Adipose tissue (tissue), 3 donors: ENCODE results near the gene SAMSN1. TPM values are rescaled to one million over a fixed set of nuclear protein-coding genes. Genes with fewer than 3 reads are reported as not detected.
"Not testable (repeated sequence)": the region's sequence is repeated elsewhere in the genome, so short reads cannot be mapped to it uniquely, and the experiment has no call there.

ENCODE experiments used
- H3K27ac ChIP-seq: one replicate; pipeline ENCODE4 v1.5.1; 2013; ENCODE audit warnings: low read depth, low read length
- WGBS, 3 donors: extraction: QIAGEN DNeasy Blood & Tissue Kit; methylation state at CpG; one replicate each; pipeline ENCODE4 v1.1.7; 2013; 5-methylcytosine and 5-hydroxymethylcytosine counted together
- polyA plus RNA-seq, 3 donors: library from polyadenylated mRNA; stranded (reverse); fragments of 200-250 nt; gene quantifications; one replicate each; pipeline ENCODE4 v1.2.3, GENCODE V29; 2013
- donor health status: healthy with polysubstance abuse.
- donor health status: Bipolar disorder and iron deficiency.
- donor health status: healthy.

Gene SAMSN1
- polyA plus RNA-seq, 3 donors = 1.4 to 20.5 (median 19.2) TPM

DNA sequence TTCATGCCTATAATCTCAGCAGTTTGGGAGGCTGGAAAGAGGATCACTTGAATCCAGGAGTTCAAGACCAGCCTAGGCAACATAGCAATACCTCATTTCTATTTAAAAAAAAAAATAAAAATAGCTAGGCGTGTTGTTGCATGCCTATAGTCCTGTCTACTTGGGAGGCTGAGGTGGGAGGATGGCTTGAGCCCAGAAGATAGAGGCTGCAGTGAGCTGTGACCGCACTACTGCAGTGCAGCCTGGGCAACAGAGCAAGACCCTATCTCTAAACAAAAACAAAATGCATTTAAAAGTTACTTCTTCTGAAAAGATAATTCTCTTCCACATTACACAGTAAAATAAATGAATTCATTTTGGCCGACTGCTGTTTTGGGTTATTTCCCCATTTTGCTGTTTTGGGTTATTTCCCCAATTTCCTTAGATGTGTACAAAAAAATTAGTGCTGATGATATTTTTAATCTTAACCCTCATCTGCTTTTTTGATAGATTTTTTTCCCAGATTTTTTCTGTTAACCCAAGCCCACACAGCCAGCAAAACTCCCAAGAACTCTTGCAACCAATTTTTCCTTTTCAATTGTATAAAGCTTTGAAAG is 23.0 kb upstream of the SAMSN1 start:
- WGBS, 3 donors = 69 to 80% (median 80%) methylated on average over 3 of the region's 3 CpGs

DNA sequence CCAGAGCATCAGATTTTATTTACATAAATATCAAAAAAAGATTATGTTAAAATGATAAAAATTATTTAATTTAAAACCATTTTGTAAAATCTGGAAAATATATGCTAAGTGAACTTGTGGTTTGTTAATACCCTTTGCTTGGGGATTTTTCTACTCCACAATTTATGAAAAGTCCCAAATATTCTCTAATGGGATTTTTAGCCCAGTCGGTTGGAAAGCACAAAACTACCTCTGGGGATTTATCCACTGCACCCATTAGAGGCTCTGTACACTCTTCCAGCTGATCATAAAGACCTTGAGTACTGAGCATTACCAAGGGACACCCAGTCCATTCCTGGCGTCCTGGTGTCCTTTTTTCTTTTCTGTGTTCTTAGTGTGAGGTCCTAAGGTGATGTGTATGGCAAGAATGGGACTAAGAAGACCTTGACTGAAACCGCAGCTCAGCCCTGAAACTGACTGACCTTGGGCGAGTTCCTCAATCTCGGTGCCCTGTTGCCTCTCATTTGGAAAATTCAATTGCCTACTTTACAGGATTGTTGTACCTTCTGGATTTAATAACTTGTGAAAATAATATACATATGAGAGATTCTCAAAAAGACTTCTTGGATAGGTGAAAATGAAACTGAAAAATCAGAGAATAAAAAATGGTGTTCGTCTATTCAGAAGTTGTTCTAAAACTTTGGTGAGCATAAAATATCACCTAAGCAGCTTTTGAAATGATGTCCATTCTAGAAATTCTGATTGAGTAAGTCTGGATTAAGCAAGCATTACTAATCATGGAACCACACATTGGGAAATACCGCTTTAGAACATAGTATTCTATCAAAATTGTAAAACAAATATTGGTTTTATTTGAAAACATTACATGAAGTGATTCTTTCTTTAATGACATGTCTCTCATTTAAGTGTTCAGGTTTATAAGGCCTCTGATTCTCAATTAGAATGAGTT is 21.5 kb upstream of the SAMSN1 start:
- WGBS, 3 donors = 56 to 68% (median 59%) methylated on average over 7 of the region's 7 CpGs
- H3K27ac ChIP-seq = no peak overlapping the region

More for the DNA sequence above, 23.0 kb upstream of the SAMSN1 start:
- no peak overlapping the region for H3K27ac ChIP-seq

DNA sequence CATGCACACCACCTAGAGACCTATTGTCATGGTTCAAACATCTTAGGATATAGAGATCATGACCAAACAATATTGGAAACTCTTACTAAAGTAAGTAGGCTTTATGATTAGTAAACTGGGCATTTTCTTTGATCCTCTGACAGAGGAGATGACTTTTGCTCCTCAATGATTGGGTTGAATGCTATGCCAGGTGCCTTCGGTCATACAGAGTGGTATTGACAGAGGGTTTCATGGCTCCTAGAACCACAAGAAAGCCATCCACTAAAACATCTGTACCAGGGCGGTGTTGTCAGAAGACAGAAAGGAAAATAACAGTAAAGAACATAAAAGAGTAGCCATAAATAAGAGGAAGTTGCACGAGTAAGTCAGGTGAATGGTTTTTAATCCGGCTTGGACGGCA is 20.8 kb upstream of the SAMSN1 start:
- 69 to 81% (median 73%) methylated on average over 5 of the region's 5 CpGs for WGBS, 3 donors
- no peak overlapping the region for H3K27ac ChIP-seq

DNA sequence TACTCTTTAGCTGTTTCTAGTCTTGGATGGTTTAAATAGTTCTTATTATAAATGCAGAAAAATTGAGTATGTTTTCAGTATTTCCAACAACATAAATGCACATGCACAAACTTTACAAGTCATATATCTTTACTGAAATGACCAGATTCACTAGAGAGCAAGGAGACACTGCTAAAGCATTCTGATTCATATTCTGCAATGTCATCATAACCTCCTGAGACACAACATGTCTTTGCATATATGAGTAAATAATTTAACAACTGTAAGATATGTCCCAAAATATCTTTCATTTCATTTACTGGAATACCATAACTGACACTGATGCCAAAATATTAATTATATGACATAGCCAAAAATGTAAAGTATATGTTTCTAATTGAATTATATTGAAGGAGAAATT is 16.8 kb upstream of the SAMSN1 start:
- H3K27ac ChIP-seq = no peak overlapping the region

DNA sequence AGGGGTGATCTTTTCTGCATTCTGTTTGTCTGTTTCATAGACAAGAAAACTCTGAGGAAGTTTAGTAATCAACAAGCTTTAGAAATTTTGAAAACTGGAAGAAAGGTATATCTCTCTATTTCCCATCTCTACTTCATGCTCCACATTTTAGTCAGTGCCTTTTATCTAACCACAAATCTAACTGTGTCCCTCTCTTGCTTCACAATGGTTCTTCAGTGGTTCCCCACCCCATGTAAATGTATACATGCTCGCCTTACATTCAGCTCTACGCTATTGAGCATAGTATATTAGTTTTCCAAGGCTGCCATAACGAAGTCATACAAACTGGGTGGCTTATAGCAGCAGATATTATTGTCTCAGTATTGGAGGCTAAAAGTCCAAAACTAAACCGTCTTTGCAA is 14.4 kb upstream of the SAMSN1 start:
- no peak overlapping the region for H3K27ac ChIP-seq
- 66 to 77% (median 70%) methylated on average over 4 of the region's 4 CpGs for WGBS, 3 donors

DNA sequence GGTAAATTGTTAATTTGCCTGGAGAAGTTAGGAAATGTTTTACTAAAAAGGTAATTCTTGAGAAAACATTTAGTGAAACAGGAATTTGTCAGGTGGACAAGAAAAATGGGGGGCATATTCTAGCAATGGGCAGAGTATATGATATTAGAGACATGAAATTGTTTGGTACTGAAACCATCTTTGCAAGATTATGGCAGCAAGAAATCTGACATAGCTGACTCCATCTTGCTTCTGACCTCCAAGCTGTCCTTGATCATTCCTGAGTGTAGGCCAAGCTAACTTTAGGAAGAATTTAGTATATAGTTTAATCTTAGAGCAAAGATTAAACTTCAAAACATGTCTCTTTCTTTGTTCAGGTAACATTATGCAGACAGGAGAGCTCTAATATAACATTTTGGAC is 14.0 kb upstream of the SAMSN1 start:
- no peak overlapping the region for H3K27ac ChIP-seq

DNA sequence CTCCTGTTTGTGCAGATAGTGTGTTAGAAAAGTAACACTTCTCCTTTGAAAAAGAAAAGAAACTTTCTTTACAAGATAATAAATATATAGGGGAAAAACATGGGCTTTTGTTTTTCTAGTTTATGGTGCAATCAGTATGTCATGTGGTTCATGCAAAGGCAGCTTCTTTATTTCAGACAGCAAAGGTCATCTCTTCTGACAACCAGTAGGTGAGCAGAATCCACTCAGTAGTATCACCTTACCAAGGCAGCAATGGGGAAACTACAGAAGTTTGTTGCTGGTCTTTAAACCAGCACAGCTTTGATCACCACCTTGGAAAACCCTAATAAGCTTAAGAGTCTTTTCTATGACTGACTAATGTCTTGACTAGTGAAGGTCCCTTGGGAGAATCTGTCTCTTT is 13.0 kb upstream of the SAMSN1 start:
- H3K27ac ChIP-seq = no peak overlapping the region

DNA sequence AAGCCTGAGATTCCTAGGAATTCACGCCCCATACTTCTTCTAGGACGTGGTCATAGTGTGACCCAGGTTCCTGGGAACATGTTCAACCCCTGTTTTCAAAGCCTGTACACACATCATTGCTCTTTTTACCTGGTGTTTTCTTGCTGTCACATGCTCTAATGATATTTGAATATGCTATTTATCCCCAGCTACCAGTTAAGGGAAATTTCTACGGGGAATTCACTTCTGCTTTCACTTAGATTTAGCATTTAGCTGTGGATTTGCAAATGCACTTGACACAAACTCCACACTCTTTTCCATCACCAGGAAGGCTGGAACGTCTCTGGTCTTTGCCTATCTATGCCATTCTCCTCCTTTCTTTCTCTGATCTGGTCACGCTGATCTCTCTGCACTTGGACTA is 11.3 kb upstream of the SAMSN1 start:
- no peak overlapping the region for H3K27ac ChIP-seq
- WGBS, 3 donors = 65 to 80% (median 79%) methylated on average over 5 of the region's 5 CpGs

DNA sequence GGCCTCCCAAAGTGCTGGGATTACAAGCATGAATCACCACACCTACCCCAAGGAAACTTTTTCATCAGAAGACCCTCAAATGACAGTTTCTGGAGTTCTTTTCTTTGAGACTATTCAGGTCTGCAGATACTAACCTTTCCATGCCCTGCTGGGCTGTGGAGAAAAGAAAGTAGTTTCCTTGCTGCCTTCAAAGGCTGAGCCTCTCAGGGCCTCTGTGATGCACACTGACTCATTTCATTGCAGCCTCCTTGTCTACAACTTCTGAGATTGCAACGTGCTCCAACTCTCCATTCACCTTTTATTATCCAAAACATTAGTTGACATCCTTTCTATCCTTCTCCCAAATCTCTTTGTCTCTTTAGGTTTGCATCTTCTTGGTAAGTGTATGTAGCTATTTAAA is 8.8 kb upstream of the SAMSN1 start:
- H3K27ac ChIP-seq = no peak overlapping the region
- 55 to 67% (median 64%) methylated on average over 1 of the region's 1 CpG for WGBS, 3 donors

DNA sequence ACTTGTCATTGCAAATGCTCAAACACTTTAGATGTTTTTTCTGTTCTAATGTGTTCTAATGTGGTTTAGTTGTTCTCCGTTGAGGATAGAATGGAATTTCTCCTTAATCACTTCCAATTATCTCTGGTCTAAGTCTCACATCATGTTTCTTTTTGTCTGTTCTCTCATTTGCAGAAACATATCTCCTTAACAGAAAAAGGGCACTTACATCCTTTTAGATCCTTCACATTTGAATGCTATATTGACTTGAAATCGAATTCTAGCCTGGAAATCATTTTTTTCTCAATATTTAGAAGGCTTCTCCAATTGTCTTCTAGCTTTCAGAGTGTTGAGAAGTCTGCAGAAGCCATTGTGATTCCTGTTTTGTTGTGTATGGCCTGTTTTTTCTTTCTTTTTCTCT is 7.3 kb upstream of the SAMSN1 start:
- no peak overlapping the region for H3K27ac ChIP-seq
- 75 to 90% (median 80%) methylated on average over 2 of the region's 2 CpGs for WGBS, 3 donors

DNA sequence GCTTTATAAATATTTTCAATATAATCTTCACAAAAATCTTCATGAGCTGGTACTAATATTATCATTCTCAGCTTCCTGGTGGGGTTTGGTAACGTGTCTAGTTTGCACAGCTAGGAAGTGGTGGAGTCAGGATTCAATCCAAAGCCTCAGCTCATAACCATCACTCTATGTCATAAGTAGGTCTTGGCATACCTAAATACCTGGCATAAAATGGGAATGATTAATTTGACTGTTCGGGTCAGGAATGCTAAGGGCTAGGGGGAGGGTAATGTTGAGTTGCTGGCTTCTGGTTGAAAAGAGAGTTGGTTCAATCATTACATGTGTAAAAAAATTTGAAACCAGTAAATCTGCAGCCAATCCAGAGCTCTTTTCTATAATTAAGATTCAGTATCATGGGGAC is 5.6 kb upstream of the SAMSN1 start:
- WGBS, 3 donors = 45 to 79% (median 74%) methylated on average over 2 of the region's 2 CpGs
- no peak overlapping the region for H3K27ac ChIP-seq

DNA sequence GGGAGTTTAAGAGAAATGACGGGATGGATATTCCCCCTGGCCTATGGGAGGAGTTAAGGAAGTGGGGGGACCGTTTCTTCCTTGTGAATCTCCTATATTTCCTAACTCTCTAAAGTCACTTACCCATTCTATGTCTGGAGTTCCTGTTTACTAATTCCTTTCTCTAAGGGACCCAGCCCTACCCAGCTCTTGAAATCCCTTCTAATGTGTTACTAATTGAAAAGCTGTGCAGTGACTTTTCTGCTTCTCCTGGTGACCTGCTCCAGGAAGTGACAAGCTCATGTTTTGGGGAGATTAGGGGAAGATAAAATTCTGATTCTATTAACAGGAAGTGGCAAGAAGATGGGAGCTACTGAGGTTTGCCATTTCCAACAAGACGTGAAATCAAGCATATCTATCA is 4.0 kb upstream of the SAMSN1 start:
- WGBS, 3 donors = 34 to 61% (median 43%) methylated on average over 3 of the region's 3 CpGs
- no peak overlapping the region for H3K27ac ChIP-seq

DNA sequence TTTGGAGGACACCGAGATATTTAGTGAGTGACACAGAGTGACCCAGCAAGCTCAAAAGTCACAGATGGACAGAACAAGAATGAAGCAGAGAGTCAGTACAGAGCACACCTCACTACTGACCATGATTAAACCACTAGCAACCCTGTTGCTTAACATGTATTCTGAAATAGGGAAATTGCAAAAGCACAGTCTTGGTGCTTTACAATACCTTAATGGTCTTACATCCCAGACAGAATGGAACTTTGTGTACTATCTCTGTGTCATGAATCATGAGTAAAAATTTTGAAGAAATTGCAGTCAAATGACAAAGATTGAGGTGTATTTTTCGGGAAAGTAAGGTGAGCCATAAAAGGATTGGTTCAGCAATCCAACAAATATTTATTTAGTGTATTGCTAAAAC is 2.7 kb upstream of the SAMSN1 start:
- no peak overlapping the region for H3K27ac ChIP-seq
- 56 to 67% (median 57%) methylated on average over 2 of the region's 2 CpGs for WGBS, 3 donors

DNA sequence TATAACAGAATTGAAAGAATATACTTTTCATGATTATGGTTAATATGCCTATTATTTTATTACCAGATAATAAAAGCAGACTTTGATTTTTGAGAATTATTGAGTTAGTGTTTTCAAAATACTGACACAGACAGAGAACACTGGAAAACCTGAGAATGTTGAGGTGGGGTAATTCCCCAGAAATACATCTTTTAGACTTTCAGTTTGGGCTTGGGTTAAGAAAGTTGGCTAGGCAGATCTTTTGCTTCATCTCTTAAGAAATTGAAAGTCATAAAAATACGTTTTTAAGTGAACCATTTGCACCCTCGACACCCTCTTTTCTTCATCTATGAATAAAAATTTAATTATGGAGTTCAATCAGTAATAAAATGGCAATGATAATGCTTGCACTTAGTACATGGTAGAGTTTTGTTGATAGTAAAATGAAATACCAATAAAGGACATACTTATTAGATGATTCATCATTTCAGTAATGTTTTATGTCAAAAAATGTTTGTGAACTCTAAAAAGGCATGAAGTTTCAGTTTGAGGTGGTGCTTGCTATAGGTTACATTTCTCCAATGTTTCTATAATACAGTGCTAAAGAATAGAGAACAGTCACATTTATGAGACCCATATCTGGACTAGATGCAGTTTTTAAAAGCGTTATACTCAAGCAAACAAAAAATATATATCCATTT is 1.9 kb upstream of the SAMSN1 start:
- 56 to 71% (median 65%) methylated on average over 3 of the region's 3 CpGs for WGBS, 3 donors
- H3K27ac ChIP-seq = no peak overlapping the region

DNA sequence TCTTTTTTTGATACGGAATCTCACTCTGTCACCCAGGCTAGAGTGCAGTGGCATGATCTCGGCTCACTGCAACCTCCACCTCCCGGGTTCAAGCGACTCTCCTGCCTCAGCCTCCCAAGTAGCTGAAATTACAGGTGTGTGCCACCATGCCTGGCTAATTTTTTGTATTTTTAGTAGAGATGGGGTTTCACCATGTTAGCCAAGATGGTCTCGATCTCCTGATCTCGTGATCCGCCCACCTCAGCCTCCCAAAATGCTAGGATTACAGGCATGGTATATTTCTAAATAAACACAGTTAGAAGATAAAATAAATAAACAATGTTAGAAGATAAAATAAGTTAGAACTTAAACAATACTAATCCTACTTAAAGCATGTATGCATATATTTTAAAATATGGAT is 604 bp upstream of the SAMSN1 start:
- 88 to 96% (median 95%) methylated on average over 7 of the region's 7 CpGs for WGBS, 3 donors
- not testable (repeated sequence) for H3K27ac ChIP-seq

DNA sequence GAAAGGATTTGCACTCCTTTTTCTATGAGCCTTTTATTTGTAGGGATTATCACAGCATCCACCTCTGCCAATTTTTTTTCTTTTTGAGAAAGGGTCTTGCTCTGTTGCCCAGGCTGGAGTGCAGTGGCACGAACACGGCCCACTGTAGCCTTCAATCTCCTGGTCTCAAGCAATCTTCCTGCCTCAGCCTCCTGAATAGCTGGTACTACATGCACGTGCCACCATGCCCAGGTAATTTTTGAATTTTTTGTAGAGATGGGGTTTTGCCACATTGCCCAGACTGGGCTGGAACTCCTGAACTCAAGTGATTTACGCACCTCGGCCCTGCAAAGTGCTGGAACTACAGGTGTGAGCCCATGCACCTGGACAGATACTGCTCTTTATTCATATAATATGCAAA is 2.1 kb downstream of the SAMSN1 start:
- 74 to 84% (median 83%) methylated on average over 5 of the region's 5 CpGs for whole genome bisulfite sequencing, 3 donors
- H3K27ac ChIP-seq = no peak overlapping the region

DNA sequence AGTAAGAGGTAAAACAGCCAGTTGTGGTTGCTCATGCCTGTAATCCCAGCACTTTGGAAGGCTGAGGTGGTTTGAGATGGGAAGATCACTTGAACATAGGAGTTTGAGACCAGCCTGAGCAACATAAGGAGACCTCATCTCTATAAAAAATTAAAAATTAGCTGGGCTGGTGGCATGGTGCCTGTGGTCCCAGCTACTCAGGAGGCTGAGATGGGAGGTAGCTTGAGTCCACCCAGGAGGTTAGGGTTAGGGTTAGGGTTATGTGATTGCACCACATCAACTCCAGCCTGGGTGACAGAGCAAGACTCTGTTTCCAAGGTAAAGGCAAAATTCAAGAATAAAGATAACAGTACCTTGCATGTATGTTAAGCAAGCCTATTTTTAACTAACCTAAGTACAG is 3.5 kb downstream of the SAMSN1 start:
- no peak overlapping the region for H3K27ac ChIP-seq

DNA sequence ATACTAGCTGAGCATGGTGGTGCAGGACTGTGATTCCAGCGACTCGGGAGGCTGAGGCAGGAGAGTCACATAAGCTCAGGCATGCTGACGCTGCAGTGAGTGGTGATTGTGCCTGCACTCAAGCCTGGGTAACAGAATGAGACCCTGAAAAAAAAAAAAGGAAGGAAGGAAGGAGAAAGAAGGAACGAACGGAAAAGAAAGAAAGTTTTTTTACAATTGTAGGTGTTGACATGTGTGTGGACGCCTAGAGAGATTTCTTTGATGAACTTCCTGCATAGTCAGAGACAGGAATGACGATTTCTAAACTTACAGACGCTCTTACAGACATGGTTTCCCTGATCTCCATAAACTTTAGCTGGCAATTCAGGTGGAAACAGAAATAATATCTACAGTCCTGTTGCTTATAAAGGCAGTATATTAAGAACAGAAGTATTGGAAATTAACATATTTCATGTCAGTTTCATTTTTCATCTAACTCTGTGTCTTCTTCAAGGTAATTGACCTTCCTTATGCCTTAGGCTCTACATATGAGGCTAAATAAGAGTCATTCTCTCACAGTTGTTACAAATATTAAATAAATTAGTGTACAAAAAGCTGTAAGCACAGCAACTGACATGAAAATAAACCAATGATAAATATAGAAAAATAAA is 4.1 kb downstream of the SAMSN1 start:
- H3K27ac ChIP-seq = no peak overlapping the region
- 38 to 67% (median 42%) methylated on average over 8 of the region's 8 CpGs for WGBS, 3 donors

DNA sequence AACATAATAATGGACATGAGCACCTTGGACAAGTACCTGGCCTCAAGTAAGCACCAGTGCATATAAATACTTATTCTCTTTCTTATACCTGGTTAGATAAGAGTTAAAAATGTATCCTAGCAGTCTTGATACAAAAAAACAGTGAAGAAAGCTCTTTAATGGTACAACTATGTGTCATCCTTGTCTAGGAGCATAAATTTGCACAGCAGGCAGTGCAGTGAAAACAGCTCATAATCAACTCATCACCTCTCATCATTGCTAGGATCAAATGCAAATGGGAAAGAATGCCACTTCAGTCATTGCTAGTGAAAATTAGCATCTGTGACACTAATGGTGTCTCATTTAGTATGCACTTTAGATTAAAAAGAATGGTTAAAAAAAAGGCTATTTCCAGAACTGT is 7.6 kb downstream of the SAMSN1 start:
- H3K27ac ChIP-seq = no peak overlapping the region
